ENCODE measurements around the gene NDE1. TPM values are rescaled to one million over a fixed set of nuclear protein-coding genes. Genes with fewer than 3 reads are reported as not detected.

The NDE1 gene
- total and polyA plus RNA-seq, 9 of the 15 experiments (the other 6 are each of a cell fraction or from before 2014, with no cell fraction given), result 3.1 to 59.9 (median 30.0) TPM

- peak; percentile 60 for ATAC-seq
- Histone ChIP-seq H3K9ac (ENCODE audit: insufficient read depth in 1 of 2, low read depth in 2 of 2, low read length in 2 of 2) (peak overlapping the region; percentile 90 to 96), H3K4me2 (ENCODE audit: insufficient read depth, low read length) (peak overlapping the region; percentile 89), H3K4me3 (peak overlapping the region; percentile 85), H3K27me3 (ENCODE audit: control insufficient read depth in 2 of 2, insufficient read depth in 2 of 2, low read length in 2 of 2) (no peaks in the 10 kb centered on the region), H2AFZ (ENCODE audit: low read depth, low read length) (peak overlapping the region; percentile 86), H3K9me1 (ENCODE audit: control insufficient read depth, insufficient read depth, low read length) (no peaks in the 10 kb centered on the region), H3K9me3 (replicated peaks; ENCODE audit: control insufficient read depth, insufficient read depth, low read depth, low read length) (no peaks in the 10 kb centered on the region), H3K27ac (ENCODE audit: extremely low read depth, low read depth, low read length) (peak overlapping the region; percentile 84), H3K79me2 (ENCODE audit: control insufficient read depth, insufficient read depth, low read length) (peaks cover 52% of the 10 kb centered on the region), H4K20me1 (replicated peaks; ENCODE audit: control insufficient read depth, insufficient read depth, low read length) (0 out of 2 replicates have a peak, but pooled peaks cover 3% of the 10 kb centered on the region), H3K36me3 (ENCODE audit: control insufficient read depth, insufficient read depth, low read length) (peaks cover 17% of the 10 kb centered on the region; the same call in 2 of the 3 replicates), H3K4me1 (replicated peaks in 1 of 2; ENCODE audit: control insufficient read depth in 2 of 2, insufficient read depth in 2 of 2, low read length in 2 of 2) (peaks cover 9 to 19% of the 10 kb centered on the region in 2 experiments; a peak in 3 of 5 replicates)
- in situ Hi-C loops (cut with MboI) (no loop called here), intact Hi-C loops (cut with micrococcal nuclease) (no loop called here)
- DNase-seq (ENCODE audit: extremely low read depth in 1 of 4, low spot score in 3 of 4), result peak; percentile 31 to 80 (median 48)
- BruUV-seq (replicated peaks), result TSS peak; percentile 45
- FAIRE-seq, result peak; percentile 78
- WGBS (ENCODE audit: insufficient coverage, low coverage, missing lambda C conversion rate), result 0% methylated on average over 14 of the region's 18 CpGs
- CTCF ChIA-PET (ENCODE audit: low intra/inter-chr PET ratio), result interaction anchor here (0.6 kb wide), 1 partner anchor 16 kb away, joined by 4 read pairs; no protein-coding TSS in a partner anchor
- POLR2A ChIA-PET, result interaction anchor here (0.5 to 1.6 kb wide), 4 partner anchors 9 to 1640 kb away, joined by 3 to 8 read pairs (median 4); partner anchors contain the start of gene MARF1
- TF ChIP-seq FOXK2 (conservative IDR thresholded peaks at IDR 0.05 in 1 of 2, IDR thresholded peaks at IDR 0.05 in 1 of 2; ENCODE audit: low read depth in 2 of 2) (peak in 1 of 2 experiments; percentile 27; a peak in 1 of 4 replicates), ZNF586 (CRISPR knock-in tag; conservative IDR thresholded peaks at IDR 0.05) (no peak), MCM5 (IDR thresholded peaks at IDR 0.05; ENCODE audit: low read depth) (no peak), PHF20 (IDR thresholded peaks at IDR 0.05; ENCODE audit: partially characterized antibody) (no peak), RFX1 (IDR thresholded peaks at IDR 0.05) (peak; percentile 56; the same call in 1 of the 2 replicates), THAP12 (CRISPR knock-in tag; IDR thresholded peaks at IDR 0.05) (no peak), PBX2 (CRISPR knock-in tag; IDR thresholded peaks at IDR 0.05; ENCODE audit: low read depth) (no peak), PBX2 (tag; conservative IDR thresholded peaks at IDR 0.05; ENCODE audit: low read depth) (no peak), TRIM25 (IDR thresholded peaks at IDR 0.05; ENCODE audit: borderline replicate concordance) (0 out of 2 replicates have a peak, but pooled peaks have one; percentile 65), ZNF507 (tag; conservative IDR thresholded peaks at IDR 0.05) (no peak), HNRNPLL (IDR thresholded peaks at IDR 0.05; ENCODE audit: low read depth, low read length, poor library complexity, severe bottlenecking) (peak; percentile 15), C11orf30 (IDR thresholded peaks at IDR 0.05; ENCODE audit: low read depth) (peak; percentile 24; the same call in 1 of the 2 replicates), TRIM28 (IDR thresholded peaks at IDR 0.05) (0 out of 2 replicates have a peak, but pooled peaks have one; percentile 23), CBFA2T3 (IDR thresholded peaks at IDR 0.05) (peak; percentile 18; the same call in 1 of the 2 replicates), CC2D1A (IDR thresholded peaks at IDR 0.05) (0 out of 2 replicates have a peak, but pooled peaks have one; percentile 54), TRIM24 (IDR thresholded peaks at IDR 0.05) (0 out of 4 replicates have a peak, but pooled peaks of 1 of the 2 experiments have one; percentile 14)
Observed at GRCh38 chr16:15650698-15651171, 690 bp downstream of the NDE1 start.
